ENCODE results near the gene OLFM3. TPM values are rescaled to one million over a fixed set of nuclear protein-coding genes. Genes with fewer than 3 reads are reported as not detected.

Gene OLFM3
- total and polyA plus RNA-seq, 5 donors from 2014 or later: not detected

DNA sequence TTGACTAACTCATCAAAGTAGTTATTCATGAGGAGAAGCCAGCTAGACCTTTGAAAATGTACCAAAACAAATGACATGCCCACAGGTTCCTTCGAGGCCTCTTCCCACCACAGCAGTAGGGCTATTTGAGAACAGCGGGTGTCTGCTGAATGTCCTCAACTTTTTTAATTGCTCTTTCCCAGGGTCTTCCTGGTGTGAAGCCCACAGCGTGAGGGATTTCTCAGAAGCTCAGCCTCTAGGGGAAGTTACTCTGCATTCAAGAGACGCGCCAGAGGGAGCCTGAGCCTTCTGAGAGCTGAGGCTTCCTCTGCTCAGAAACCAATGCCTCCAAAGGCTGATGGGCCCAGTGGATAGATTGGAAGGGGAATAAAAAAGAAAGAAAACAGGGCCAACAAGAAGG lies 153.6 kb downstream of the OLFM3 start:
- no peak for DNase-seq
- Histone ChIP-seq H3K4me3 (ENCODE audit: low read depth, low read length) (no peak overlapping the region), H3K9me3 (ENCODE audit: control insufficient read depth in 2 of 2, low read length in 2 of 2) (no peaks in the 10 kb centered on the region), H3K27me3 (ENCODE audit: control insufficient read depth, insufficient read depth, low read length) (no peaks in the 10 kb centered on the region), H3K4me1 (ENCODE audit: control insufficient read depth, insufficient read depth, low read length, poor library complexity, severe bottlenecking) (no peaks in the 10 kb centered on the region), H3K36me3 (ENCODE audit: control insufficient read depth, insufficient read depth, low read length) (no peaks in the 10 kb centered on the region), H3K27ac (ENCODE audit: insufficient read depth, low read length, poor library complexity, severe bottlenecking) (no peak overlapping the region)
- Mint-ChIP-seq H3K9me3 (peaks cover 0 to 5% (median 0%) of the 10 kb centered on the region in 7 donors), H3K36me3 (no peaks in the 10 kb centered on the region), H3K27ac (peak overlapping the region in 1 of 3 donors; percentile 86), H3K4me1 (no peaks in the 10 kb centered on the region), H3K27me3 (peaks cover 5% of the 10 kb centered on the region), H3K4me3 (no peak overlapping the region)
- no peak for ATAC-seq (ENCODE audit: low read depth in 2 of 2)

GRCh38 chr1:101841824-101842223 lies 154.9 kb downstream of the OLFM3 start:
- Mint-ChIP-seq H3K4me3 (no peak overlapping the region), H3K4me1 (no peaks in the 10 kb centered on the region), H3K36me3 (no peaks in the 10 kb centered on the region), H3K27me3 (no peaks in the 10 kb centered on the region), H3K27ac (no peak overlapping the region), H3K9me3 (peaks cover 0 to 5% (median 0%) of the 10 kb centered on the region in 7 donors)
- Histone ChIP-seq H3K27me3 (ENCODE audit: control insufficient read depth, insufficient read depth, low read length) (no peaks in the 10 kb centered on the region), H3K9me3 (ENCODE audit: control insufficient read depth in 2 of 2, low read length in 2 of 2) (no peaks in the 10 kb centered on the region), H3K4me3 (ENCODE audit: low read depth, low read length) (no peak overlapping the region), H3K27ac (ENCODE audit: insufficient read depth, low read length, poor library complexity, severe bottlenecking) (no peak overlapping the region), H3K4me1 (ENCODE audit: control insufficient read depth, insufficient read depth, low read length, poor library complexity, severe bottlenecking) (no peaks in the 10 kb centered on the region), H3K36me3 (ENCODE audit: control insufficient read depth, insufficient read depth, low read length) (no peaks in the 10 kb centered on the region)
- ATAC-seq (ENCODE audit: low read depth in 2 of 2) (no peak), DNase-seq (no peak)

GRCh38 chr1:101835988-101836387 lies 160.7 kb downstream of the OLFM3 start:
- no peak for ATAC-seq (ENCODE audit: low read depth in 2 of 2)
- H3K27me3 ChIP-seq (ENCODE audit: control insufficient read depth, insufficient read depth, low read length): no peaks in the 10 kb centered on the region
- Mint-ChIP-seq H3K27me3 (no peaks in the 10 kb centered on the region), H3K27ac (no peak overlapping the region), H3K9me3 (peaks cover 0 to 4% (median 0%) of the 10 kb centered on the region in 7 donors), H3K4me1 (no peaks in the 10 kb centered on the region), H3K4me3 (no peak overlapping the region), H3K36me3 (no peaks in the 10 kb centered on the region)
- no peak for DNase-seq
- H3K4me1 ChIP-seq (ENCODE audit: control insufficient read depth, insufficient read depth, low read length, poor library complexity, severe bottlenecking): no peaks in the 10 kb centered on the region
- H3K4me3 ChIP-seq (ENCODE audit: low read depth, low read length): no peak overlapping the region
- H3K27ac ChIP-seq (ENCODE audit: insufficient read depth, low read length, poor library complexity, severe bottlenecking): no peak overlapping the region
- no peaks in the 10 kb centered on the region for H3K9me3 ChIP-seq (ENCODE audit: control insufficient read depth in 2 of 2, low read length in 2 of 2)
- no peaks in the 10 kb centered on the region for H3K36me3 ChIP-seq (ENCODE audit: control insufficient read depth, insufficient read depth, low read length)

- Mint-ChIP-seq H3K27me3 (no peaks in the 10 kb centered on the region), H3K4me1 (no peaks in the 10 kb centered on the region), H3K4me3 (no peak overlapping the region), H3K36me3 (no peaks in the 10 kb centered on the region), H3K9me3 (peaks cover 0 to 4% (median 0%) of the 10 kb centered on the region in 7 donors), H3K27ac (no peak overlapping the region)
- Histone ChIP-seq H3K27me3 (ENCODE audit: control insufficient read depth, insufficient read depth, low read length) (no peaks in the 10 kb centered on the region), H3K4me3 (ENCODE audit: low read depth, low read length) (no peak overlapping the region), H3K4me1 (ENCODE audit: control insufficient read depth, insufficient read depth, low read length, poor library complexity, severe bottlenecking) (no peaks in the 10 kb centered on the region), H3K36me3 (ENCODE audit: control insufficient read depth, insufficient read depth, low read length) (no peaks in the 10 kb centered on the region), H3K27ac (ENCODE audit: insufficient read depth, low read length, poor library complexity, severe bottlenecking) (no peak overlapping the region), H3K9me3 (ENCODE audit: control insufficient read depth in 2 of 2, low read length in 2 of 2) (no peaks in the 10 kb centered on the region)
- ATAC-seq (ENCODE audit: low read depth in 2 of 2) (no peak), DNase-seq (no peak)
Measured at GRCh38 chr1:101833312-101833711, 163.4 kb downstream of the OLFM3 start.

DNA sequence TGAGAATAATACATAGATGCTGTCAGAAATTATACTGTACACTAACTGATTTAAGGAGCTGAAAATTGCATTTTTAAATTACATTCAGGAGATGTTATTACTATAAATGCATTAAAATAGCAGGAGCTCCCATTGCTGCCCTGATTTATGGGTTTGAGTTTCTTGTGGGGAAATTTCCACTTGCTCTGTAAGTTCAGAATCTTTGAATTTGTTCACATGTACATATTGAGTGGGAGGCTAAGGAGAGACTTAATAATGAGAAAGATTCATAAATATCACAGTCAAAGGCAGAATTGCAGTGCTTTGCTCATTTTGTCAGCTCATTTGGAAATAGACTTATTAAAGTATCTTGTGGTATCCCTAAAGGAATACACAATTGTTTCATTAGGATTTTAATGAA lies 170.3 kb downstream of the OLFM3 start:
- no peak for ATAC-seq (ENCODE audit: low read depth in 2 of 2)
- no peak for DNase-seq
- peaks cover 0 to 3% (median 2%) of the 10 kb centered on the region in 7 donors for H3K9me3 Mint-ChIP-seq

DNA sequence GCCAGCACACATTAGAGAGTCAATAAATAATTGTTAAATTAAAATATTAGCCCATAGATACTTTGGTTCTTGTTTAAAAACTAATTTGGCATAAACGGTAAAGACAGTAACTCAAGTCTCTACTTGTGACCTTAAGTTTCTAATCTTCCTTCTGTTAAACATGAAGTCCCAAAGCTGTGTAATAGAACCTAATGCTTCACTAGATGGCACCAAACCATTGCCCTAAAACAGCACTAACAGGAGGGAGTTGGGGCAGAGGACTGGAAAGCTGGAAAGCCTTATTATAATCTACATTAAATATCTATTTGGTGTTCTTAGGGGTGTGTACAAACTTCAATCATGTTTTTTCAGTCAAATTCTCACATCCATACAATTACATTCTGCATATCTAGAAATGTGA lies 176.7 kb downstream of the OLFM3 start:
- no peak overlapping the region for H3K4me3 ChIP-seq (ENCODE audit: low read depth, low read length)
- Mint-ChIP-seq H3K27me3 (no peaks in the 10 kb centered on the region), H3K9me3 (peaks cover 0 to 4% (median 0%) of the 10 kb centered on the region in 7 donors), H3K4me1 (no peaks in the 10 kb centered on the region), H3K4me3 (no peak overlapping the region), H3K36me3 (no peaks in the 10 kb centered on the region), H3K27ac (no peak overlapping the region)
- no peaks in the 10 kb centered on the region for H3K4me1 ChIP-seq (ENCODE audit: control insufficient read depth, insufficient read depth, low read length, poor library complexity, severe bottlenecking)
- no peaks in the 10 kb centered on the region for H3K9me3 ChIP-seq (ENCODE audit: control insufficient read depth in 2 of 2, low read length in 2 of 2)
- no peaks in the 10 kb centered on the region for H3K36me3 ChIP-seq (ENCODE audit: control insufficient read depth, insufficient read depth, low read length)
- no peaks in the 10 kb centered on the region for H3K27me3 ChIP-seq (ENCODE audit: control insufficient read depth, insufficient read depth, low read length)
- DNase-seq: peak in 1 of 3 donors; percentile 4
- no peak overlapping the region for H3K27ac ChIP-seq (ENCODE audit: insufficient read depth, low read length, poor library complexity, severe bottlenecking)
- ATAC-seq (ENCODE audit: low read depth in 2 of 2): no peak

More for the DNA sequence above, 170.3 kb downstream of the OLFM3 start:
- H3K36me3 Mint-ChIP-seq: no peaks in the 10 kb centered on the region
- no peaks in the 10 kb centered on the region for H3K4me1 ChIP-seq (ENCODE audit: control insufficient read depth, insufficient read depth, low read length, poor library complexity, severe bottlenecking)
- no peaks in the 10 kb centered on the region for H3K27me3 ChIP-seq (ENCODE audit: control insufficient read depth, insufficient read depth, low read length)
- H3K27ac Mint-ChIP-seq: peak overlapping the region in 1 of 3 donors; percentile 40
- H3K4me3 Mint-ChIP-seq: no peak overlapping the region
- H3K9me3 ChIP-seq (ENCODE audit: control insufficient read depth in 2 of 2, low read length in 2 of 2): no peaks in the 10 kb centered on the region
- no peaks in the 10 kb centered on the region for H3K4me1 Mint-ChIP-seq
- H3K36me3 ChIP-seq (ENCODE audit: control insufficient read depth, insufficient read depth, low read length): no peaks in the 10 kb centered on the region
- no peak overlapping the region for H3K27ac ChIP-seq (ENCODE audit: insufficient read depth, low read length, poor library complexity, severe bottlenecking)
- H3K4me3 ChIP-seq (ENCODE audit: low read depth, low read length): no peak overlapping the region
- no peaks in the 10 kb centered on the region for H3K27me3 Mint-ChIP-seq

- Histone ChIP-seq H3K9me3 (ENCODE audit: control insufficient read depth in 2 of 2, low read length in 2 of 2) (no peaks in the 10 kb centered on the region), H3K4me1 (ENCODE audit: control insufficient read depth, insufficient read depth, low read length, poor library complexity, severe bottlenecking) (no peaks in the 10 kb centered on the region), H3K4me3 (ENCODE audit: low read depth, low read length) (no peak overlapping the region), H3K36me3 (ENCODE audit: control insufficient read depth, insufficient read depth, low read length) (no peaks in the 10 kb centered on the region), H3K27ac (ENCODE audit: insufficient read depth, low read length, poor library complexity, severe bottlenecking) (no peak overlapping the region), H3K27me3 (ENCODE audit: control insufficient read depth, insufficient read depth, low read length) (no peaks in the 10 kb centered on the region)
- no peak for ATAC-seq (ENCODE audit: low read depth in 2 of 2)
- peaks cover 0 to 1% (median 0%) of the 10 kb centered on the region in 7 donors for H3K9me3 Mint-ChIP-seq
- DNase-seq: no peak
- H3K4me1 Mint-ChIP-seq: no peaks in the 10 kb centered on the region
- H3K27ac Mint-ChIP-seq: no peak overlapping the region
- H3K36me3 Mint-ChIP-seq: no peaks in the 10 kb centered on the region
- H3K4me3 Mint-ChIP-seq: no peak overlapping the region
- H3K27me3 Mint-ChIP-seq: no peaks in the 10 kb centered on the region
Measured at GRCh38 chr1:101816262-101816661, 180.5 kb downstream of the OLFM3 start.

DNA sequence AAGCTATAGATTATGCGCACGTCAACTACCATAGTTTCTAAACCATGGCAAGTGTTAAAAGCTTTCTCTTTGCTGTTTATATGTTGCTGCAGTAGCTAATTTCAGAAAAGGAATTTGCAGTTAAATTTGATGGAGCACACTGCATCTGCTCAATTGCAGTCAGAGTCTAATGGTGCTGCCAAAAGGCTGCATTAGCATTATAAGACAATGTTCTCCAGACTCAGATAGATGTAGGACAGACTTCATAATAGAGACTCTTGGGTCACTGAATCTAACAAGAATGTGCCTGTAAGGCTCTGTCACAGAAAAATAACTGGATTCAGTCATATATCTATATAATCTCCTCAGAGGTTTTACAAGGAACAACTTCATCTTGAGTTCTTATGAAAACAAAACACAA lies 198.3 kb downstream of the OLFM3 start:
- ATAC-seq (ENCODE audit: low read depth in 2 of 2): no peak
- no peak overlapping the region for H3K27ac ChIP-seq (ENCODE audit: insufficient read depth, low read length, poor library complexity, severe bottlenecking)
- H3K4me1 ChIP-seq (ENCODE audit: control insufficient read depth, insufficient read depth, low read length, poor library complexity, severe bottlenecking): no peaks in the 10 kb centered on the region

More for the DNA sequence above, 198.3 kb downstream of the OLFM3 start:
- Histone ChIP-seq H3K36me3 (ENCODE audit: control insufficient read depth, insufficient read depth, low read length) (no peaks in the 10 kb centered on the region), H3K27me3 (ENCODE audit: control insufficient read depth, insufficient read depth, low read length) (no peaks in the 10 kb centered on the region), H3K4me3 (ENCODE audit: low read depth, low read length) (no peak overlapping the region), H3K9me3 (ENCODE audit: control insufficient read depth in 2 of 2, low read length in 2 of 2) (no peaks in the 10 kb centered on the region)
- H3K4me1 Mint-ChIP-seq: no peaks in the 10 kb centered on the region
- no peaks in the 10 kb centered on the region for H3K36me3 Mint-ChIP-seq
- peaks cover 0 to 2% (median 0%) of the 10 kb centered on the region in 7 donors for H3K9me3 Mint-ChIP-seq
- no peak overlapping the region for H3K27ac Mint-ChIP-seq
- DNase-seq: no peak
- no peaks in the 10 kb centered on the region for H3K27me3 Mint-ChIP-seq
- H3K4me3 Mint-ChIP-seq: no peak overlapping the region

Measured in CD4-positive, CD25-positive, alpha-beta regulatory T cell (primary cell).